GM12873 (cell line): ENCODE measurements around the gene KIF1B.
A peak's percentile ranks its signal among the peaks of the same experiment; 100 is the strongest.

ENCODE experiments used
- CTCF ChIP-seq: IDR thresholded peaks from 2 replicates; pipeline ENCODE4 v1.5.1; 2012; ENCODE audit warnings: low read depth, mild to moderate bottlenecking, moderate library complexity, low read length, control low read depth; ENCODE audit not compliant: insufficient read depth; ENCODE audit errors: missing control alignments

The KIF1B gene

DNA sequence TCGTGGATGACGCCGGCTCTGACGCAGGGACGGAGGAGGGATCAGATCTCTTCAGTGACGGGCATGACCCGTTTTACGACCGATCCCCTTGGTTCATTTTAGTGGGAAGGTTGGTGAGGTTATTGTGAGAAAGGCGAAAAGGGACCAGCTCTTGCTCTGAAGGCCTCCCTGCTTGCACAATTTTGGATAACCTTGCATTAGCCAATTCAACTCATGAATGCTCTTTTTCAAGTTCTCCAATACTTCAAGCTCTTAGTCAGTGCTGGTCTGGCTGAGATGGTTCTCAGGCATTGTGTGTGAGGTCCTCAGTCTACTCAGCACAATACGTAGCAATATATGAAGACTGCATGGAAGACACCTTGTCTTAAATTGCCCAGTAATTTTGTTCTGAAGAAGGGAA lies 115.9 kb downstream of the KIF1B start:
- TF ChIP-seq CTCF, result no peak

GRCh38 chr1:10328180-10328963 lies 118.0 kb downstream of the KIF1B start:
- TF ChIP-seq CTCF, result no peak

GRCh38 chr1:10337436-10337835 lies 127.1 kb downstream of the KIF1B start:
- TF ChIP-seq CTCF, result no peak

GRCh38 chr1:10338047-10338446 lies 127.7 kb downstream of the KIF1B start:
- TF ChIP-seq CTCF, result peak; percentile 82

DNA sequence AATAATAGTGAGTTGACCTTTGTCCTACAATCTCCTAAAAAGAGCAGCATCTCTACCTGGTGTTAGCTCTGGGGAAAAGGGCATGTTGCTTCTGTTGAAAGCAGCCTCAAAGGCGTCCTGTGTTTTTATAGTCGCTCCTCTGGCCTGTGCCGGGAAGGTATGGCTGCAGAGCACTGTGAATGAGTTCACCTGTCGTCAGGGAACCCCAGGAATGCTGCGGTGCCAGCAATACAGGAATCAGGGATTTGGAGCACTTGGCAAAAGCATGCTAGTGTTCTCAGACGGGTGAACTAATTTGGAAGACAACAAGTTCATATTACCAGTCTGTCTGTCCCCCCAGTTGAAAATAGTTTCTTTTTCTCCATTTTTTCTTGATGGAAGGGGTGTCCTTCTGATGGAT lies 128.2 kb downstream of the KIF1B start:
- TF ChIP-seq CTCF, result no peak

GRCh38 chr1:10339036-10339567 lies 128.7 kb downstream of the KIF1B start:
- TF ChIP-seq CTCF, result no peak

DNA sequence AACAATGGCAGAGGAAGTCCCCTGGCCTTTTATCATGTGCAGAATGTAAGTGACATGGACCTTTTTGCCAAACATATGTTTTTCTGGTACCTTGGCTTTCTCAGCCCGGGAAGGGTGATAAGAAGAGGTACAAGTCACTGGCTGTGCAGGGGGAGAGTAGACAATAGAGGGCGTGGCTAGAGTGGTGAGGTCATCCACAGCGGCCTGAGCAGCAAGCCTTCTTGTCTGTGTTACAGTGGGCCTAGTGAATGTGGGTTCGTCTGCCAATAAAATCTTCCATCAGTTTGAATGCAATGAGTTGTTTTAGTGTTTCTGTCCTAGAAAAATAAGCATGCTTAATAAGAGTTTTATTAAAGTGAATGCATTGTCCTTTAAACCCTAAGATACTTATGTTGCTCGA lies 129.4 kb downstream of the KIF1B start:
- TF ChIP-seq CTCF, result no peak
